Keratinocyte (primary cell): ENCODE measurements around the gene GLYAT. TPM values are rescaled to one million over a fixed set of nuclear protein-coding genes. Genes with fewer than 3 reads are reported as not detected.

Experiments used
- DNase-seq: peaks from one replicate; pipeline ENCODE4 v3.0.0-alpha.2; 2011; ENCODE audit warnings: low read depth, missing footprints, low spot score
- FAIRE-seq: peaks from 2 replicates; lab custom pipeline; 2011; peaks lifted over from hg19 to GRCh38; lab: Jason Lieb, UNC
- H2AFZ ChIP-seq: 2 replicates; pipeline ENCODE4 v1.6.0; 2012; ENCODE audit warnings: low read length, control low read depth, inconsistent platforms; ENCODE audit not compliant: control insufficient read depth
- H3K27ac ChIP-seq: 2 replicates; pipeline ENCODE4 v1.5.1; 2011; ENCODE audit warnings: low read length; ENCODE audit not compliant: control insufficient read depth, insufficient read depth
- H3K27me3 ChIP-seq: 3 replicates; pipeline ENCODE4 v1.6.0; 2011; ENCODE audit warnings: low read length; ENCODE audit not compliant: control insufficient read depth, insufficient read depth; ENCODE audit errors: extremely low read depth
- H3K36me3 ChIP-seq, 2 experiments: 2 replicates in 1 of 2; 3 replicates in 1 of 2; pipeline ENCODE4 v1.5.1; 2011; ENCODE audit warnings: low read length in 2 of 2, mild to moderate bottlenecking in 1 of 2; ENCODE audit not compliant: control insufficient read depth in 2 of 2, insufficient read depth in 2 of 2; ENCODE audit errors: extremely low read depth in 1 of 2
- H3K4me1 ChIP-seq: 3 replicates; pipeline ENCODE4 v1.5.1; 2011; ENCODE audit warnings: low read length; ENCODE audit not compliant: control insufficient read depth, insufficient read depth; ENCODE audit errors: extremely low read depth
- H3K4me2 ChIP-seq: 3 replicates; pipeline ENCODE4 v1.6.0; 2011; ENCODE audit warnings: low read depth, low read length; ENCODE audit not compliant: control insufficient read depth, insufficient read depth; ENCODE audit errors: extremely low read depth
- H3K4me3 ChIP-seq, 3 experiments: fragments of 200-600 bp in 1 of 3; sonication (generic) in 1 of 3; 2 replicates in 2 of 3; 3 replicates in 1 of 3; pipeline ENCODE4 v1.5.1; 2011 to 2016; ENCODE audit warnings: low read length in 3 of 3, mild to moderate bottlenecking in 3 of 3, control low read depth in 2 of 3, inconsistent platforms in 1 of 3, low read depth in 1 of 3, mixed read lengths in 1 of 3, mixed run types in 1 of 3, moderate library complexity in 1 of 3; ENCODE audit not compliant: control insufficient read depth in 2 of 3, insufficient read depth in 2 of 3; ENCODE audit errors: extremely low read depth in 1 of 3
- H3K79me2 ChIP-seq: 2 replicates; pipeline ENCODE4 v1.6.0; 2012; ENCODE audit warnings: low read length; ENCODE audit not compliant: control insufficient read depth, insufficient read depth
- H3K9ac ChIP-seq: 3 replicates; pipeline ENCODE4 v1.6.0; 2011; ENCODE audit warnings: low read length; ENCODE audit not compliant: control insufficient read depth, insufficient read depth; ENCODE audit errors: extremely low read depth
- H3K9me1 ChIP-seq: 3 replicates; pipeline ENCODE4 v1.6.0; 2011; ENCODE audit warnings: low read length; ENCODE audit not compliant: control insufficient read depth, insufficient read depth; ENCODE audit errors: extremely low read depth
- H3K9me3 ChIP-seq: 2 replicates; pipeline ENCODE4 v1.5.1; 2012; ENCODE audit warnings: low read depth, low read length; ENCODE audit not compliant: control insufficient read depth
- H4K20me1 ChIP-seq: 3 replicates; pipeline ENCODE4 v1.6.0; 2011; ENCODE audit warnings: low read length; ENCODE audit not compliant: control insufficient read depth, insufficient read depth; ENCODE audit errors: extremely low read depth
- EZH2 ChIP-seq: IDR thresholded peaks from one replicate; pipeline ENCODE4 v1.6.1; 2012; ENCODE audit warnings: inconsistent platforms, mild to moderate bottlenecking, low read length, moderate library complexity
- dilution Hi-C: fragments of 300-500 bp; cut with MboI; formaldehyde crosslinking; loops from one replicate; pipeline ENCODE4 v1.7.0; 2020; ENCODE audit warnings: low sequenced_read_pairs; ENCODE audit not compliant: extremely low pct_ligation_motif_present
- polyA plus RNA-seq, 5 experiments: library from polyadenylated mRNA; depleted of rRNA in 3 of 5; stranded (reverse) in 3 of 5; stranded (forward) in 1 of 5; unstranded in 1 of 5; fragments of >200 nt; gene quantifications; 1 replicate in 1 of 5; 2 replicates in 3 of 5; 3 replicates in 1 of 5; pipeline versions ENCODE4 v1.2.1 to v1.2.3, GENCODE V29; 2011 to 2012; ENCODE audit warnings: missing spikeins in 2 of 5, low read depth in 1 of 5, low replicate concordance in 1 of 5
- TF ChIP-seq, protein P1 (sequence below), 3 experiments: IDR thresholded peaks in 1 of 3; conservative IDR thresholded peaks in 1 of 3; optimal IDR thresholded peaks in 1 of 3; 2 replicates in 2 of 3; 3 replicates in 1 of 3; pipeline versions ENCODE3 to v1.5.1; 2011; ENCODE audit warnings: low read length in 3 of 3, mild to moderate bottlenecking in 3 of 3, moderate library complexity in 2 of 3, control low read depth in 1 of 3, inconsistent platforms in 1 of 3; ENCODE audit not compliant: insufficient read depth in 2 of 3; ENCODE audit errors: extremely low read depth in 1 of 3

The GLYAT gene
- polyA plus RNA-seq, 1 donor (not counting 4 experiments of a cell fraction or from before 2014, with no cell fraction given), result 0.10 TPM

DNA sequence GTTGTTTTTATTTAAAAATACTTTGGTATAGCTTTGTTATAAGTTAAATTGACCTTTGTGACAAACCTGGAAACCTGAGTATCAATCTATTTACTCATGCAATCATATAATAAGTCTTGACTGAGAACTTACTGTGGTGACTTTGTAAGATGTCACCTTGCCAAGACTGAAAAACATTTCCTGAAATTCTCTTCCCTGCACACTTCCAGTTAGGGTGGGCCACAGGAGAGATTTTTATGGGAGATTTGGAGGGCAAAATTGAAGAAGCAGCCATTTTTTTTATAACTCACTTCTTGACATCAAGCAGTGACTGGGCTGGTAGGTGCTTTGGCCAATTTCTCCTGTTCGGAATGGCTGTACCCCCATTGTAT is 31.4 kb upstream of the GLYAT start:
- FAIRE-seq (no peak), DNase-seq (no peak)
- dilution Hi-C loops, result no loop called here
- Histone ChIP-seq H2AFZ (no peak overlapping the region), H3K9ac (no peak overlapping the region), H3K4me2 (no peak overlapping the region), H3K36me3 (no peaks in the 10 kb centered on the region), H3K27me3 (no peaks in the 10 kb centered on the region), H3K9me1 (no peaks in the 10 kb centered on the region), H4K20me1 (no peaks in the 10 kb centered on the region), H3K79me2 (no peaks in the 10 kb centered on the region), H3K4me3 (no peak overlapping the region), H3K27ac (no peak overlapping the region), H3K9me3 (no peaks in the 10 kb centered on the region), H3K4me1 (no peaks in the 10 kb centered on the region)
- TF ChIP-seq, protein P1, sequence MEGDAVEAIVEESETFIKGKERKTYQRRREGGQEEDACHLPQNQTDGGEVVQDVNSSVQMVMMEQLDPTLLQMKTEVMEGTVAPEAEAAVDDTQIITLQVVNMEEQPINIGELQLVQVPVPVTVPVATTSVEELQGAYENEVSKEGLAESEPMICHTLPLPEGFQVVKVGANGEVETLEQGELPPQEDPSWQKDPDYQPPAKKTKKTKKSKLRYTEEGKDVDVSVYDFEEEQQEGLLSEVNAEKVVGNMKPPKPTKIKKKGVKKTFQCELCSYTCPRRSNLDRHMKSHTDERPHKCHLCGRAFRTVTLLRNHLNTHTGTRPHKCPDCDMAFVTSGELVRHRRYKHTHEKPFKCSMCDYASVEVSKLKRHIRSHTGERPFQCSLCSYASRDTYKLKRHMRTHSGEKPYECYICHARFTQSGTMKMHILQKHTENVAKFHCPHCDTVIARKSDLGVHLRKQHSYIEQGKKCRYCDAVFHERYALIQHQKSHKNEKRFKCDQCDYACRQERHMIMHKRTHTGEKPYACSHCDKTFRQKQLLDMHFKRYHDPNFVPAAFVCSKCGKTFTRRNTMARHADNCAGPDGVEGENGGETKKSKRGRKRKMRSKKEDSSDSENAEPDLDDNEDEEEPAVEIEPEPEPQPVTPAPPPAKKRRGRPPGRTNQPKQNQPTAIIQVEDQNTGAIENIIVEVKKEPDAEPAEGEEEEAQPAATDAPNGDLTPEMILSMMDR (optimal IDR thresholded peaks at IDR 0.05 in 1 of 3, IDR thresholded peaks at IDR 0.05 in 1 of 3, conservative IDR thresholded peaks at IDR 0.05 in 1 of 3; ENCODE audit: extremely low read depth in 1 of 3, insufficient read depth in 2 of 3, low read length in 3 of 3), result no peak
- no peak for TF ChIP-seq EZH2

DNA sequence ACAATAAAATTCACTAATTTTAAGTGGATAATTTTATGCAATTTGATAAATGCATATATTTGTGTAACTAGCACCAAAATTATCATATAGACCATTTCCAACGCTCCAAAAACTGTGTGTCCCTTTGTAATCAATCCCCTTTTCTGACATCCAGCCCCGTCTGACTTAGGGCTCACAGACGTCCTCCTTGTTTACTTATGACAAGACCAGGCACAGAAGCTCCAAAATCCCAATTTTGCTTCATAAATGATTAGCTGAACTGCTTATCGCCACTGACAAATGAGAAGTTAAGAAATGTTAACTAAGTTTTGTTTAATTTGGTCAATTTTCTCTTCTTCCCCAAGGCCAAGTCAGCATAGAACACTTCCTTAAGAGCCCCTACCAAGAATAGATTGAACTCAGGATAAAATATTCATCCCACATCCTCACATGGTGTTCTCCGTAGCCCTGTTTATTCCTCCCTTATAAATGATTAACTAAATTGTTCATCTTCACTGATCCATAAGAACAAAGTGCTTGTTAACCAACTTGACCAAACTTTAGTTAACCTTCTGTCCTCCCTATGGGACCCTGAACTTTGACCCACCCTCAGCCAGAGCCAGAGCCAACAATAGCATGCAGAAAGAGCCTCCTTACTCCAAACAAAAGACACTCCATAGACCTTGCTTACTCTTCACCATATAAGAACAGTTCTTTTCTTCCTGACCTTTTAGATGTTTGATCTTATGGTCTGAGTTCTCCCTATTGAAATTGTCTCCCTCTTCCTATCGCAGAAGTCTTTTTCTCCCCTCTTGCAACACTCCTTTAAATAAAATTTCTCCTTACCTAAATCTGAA is 30.8 kb upstream of the GLYAT start:
- no peaks in the 10 kb centered on the region for H3K4me1 ChIP-seq
- H3K4me3 ChIP-seq, result no peak overlapping the region
- no peaks in the 10 kb centered on the region for H3K9me1 ChIP-seq
- dilution Hi-C loops, result no loop called here
- H3K27ac ChIP-seq, result no peak overlapping the region
- TF ChIP-seq, protein P1 (optimal IDR thresholded peaks at IDR 0.05 in 1 of 3, IDR thresholded peaks at IDR 0.05 in 1 of 3, conservative IDR thresholded peaks at IDR 0.05 in 1 of 3; ENCODE audit: extremely low read depth in 1 of 3, insufficient read depth in 2 of 3, low read length in 3 of 3), result no peak
- H3K36me3 ChIP-seq, result no peaks in the 10 kb centered on the region
- H3K9ac ChIP-seq, result no peak overlapping the region
- no peak overlapping the region for H3K4me2 ChIP-seq
- DNase-seq (no peak), FAIRE-seq (no peak)
- no peak overlapping the region for H2AFZ ChIP-seq
- no peaks in the 10 kb centered on the region for H4K20me1 ChIP-seq
- H3K27me3 ChIP-seq, result no peaks in the 10 kb centered on the region
- H3K9me3 ChIP-seq, result no peaks in the 10 kb centered on the region
- H3K79me2 ChIP-seq, result no peaks in the 10 kb centered on the region
